HepG2 (cell line): Measurements from ENCODE around the gene CAD. TPM values are rescaled to one million over a fixed set of nuclear protein-coding genes. Genes with fewer than 3 reads are reported as not detected.

Experiments
- AFF4 ChIP-seq: sonication (generic); formaldehyde crosslinking; IDR thresholded peaks from 2 replicates; pipeline ENCODE4 v1.4.0; 2020; ENCODE audit warnings: missing genetic modification reagents
- ARID4A ChIP-seq: sonication (generic); formaldehyde crosslinking; IDR thresholded peaks from 2 replicates; pipeline ENCODE4 v1.5.0; 2020; ENCODE audit warnings: mild to moderate bottlenecking, missing genetic modification reagents, borderline replicate concordance
- FOXO4 ChIP-seq: sonication (generic); formaldehyde crosslinking; conservative IDR thresholded peaks from 2 replicates; pipeline ENCODE4 v1.8.1; 2023; ENCODE audit warnings: missing genetic modification reagents
- HOXA3 ChIP-seq: sonication (generic); formaldehyde crosslinking; IDR thresholded peaks from 2 replicates; pipeline ENCODE4 v1.5.0; 2020; ENCODE audit warnings: missing genetic modification reagents
- TCF7L2 ChIP-seq: IDR thresholded peaks from 2 replicates; pipeline ENCODE4 v1.6.1; 2011; ENCODE audit warnings: mild to moderate bottlenecking, low read depth, low read length, moderate library complexity
- ZNF225 ChIP-seq: sonication (generic); formaldehyde crosslinking; IDR thresholded peaks from 2 replicates; pipeline ENCODE4 v1.4.0; 2020; ENCODE audit warnings: mild to moderate bottlenecking, missing genetic modification reagents
- ZNF816 ChIP-seq: sonication (generic); formaldehyde crosslinking; IDR thresholded peaks from 2 replicates; pipeline ENCODE4 v1.8.0; 2022; ENCODE audit warnings: missing genetic modification reagents, mild to moderate bottlenecking, borderline replicate concordance
- polyA plus RNA-seq, 8 experiments: library from polyadenylated mRNA; depleted of rRNA in 3 of 8; stranded (reverse) in 7 of 8; unstranded in 1 of 8; fragments of >200 nt; fragmentation: Illumina TruSeq in 4 of 8; extraction: Trizol in 4 of 8; gene quantifications; 2 replicates each; pipeline versions ENCODE4 v1.2.1 to v1.2.3, GENCODE V29; 2011 to 2016; ENCODE audit warnings: low read depth in 4 of 8, missing spikeins in 1 of 8, mixed read lengths in 1 of 8; ENCODE audit not compliant: insufficient read depth in 1 of 8
- total RNA-seq, 5 experiments: library from RNA; depleted of rRNA; stranded (reverse); fragments of >200 nt; fragmentation: Illumina TruSeq; extraction: Trizol; gene quantifications; 2 replicates each; pipeline ENCODE4 v1.2.3, GENCODE V29; 2016; ENCODE audit warnings: low read depth in 1 of 5

Gene CAD
- total and polyA plus RNA-seq, 2 of the 13 experiments (the other 11 are each of a cell fraction or from before 2014, with no cell fraction given) = 21.7 to 37.0 TPM

DNA sequence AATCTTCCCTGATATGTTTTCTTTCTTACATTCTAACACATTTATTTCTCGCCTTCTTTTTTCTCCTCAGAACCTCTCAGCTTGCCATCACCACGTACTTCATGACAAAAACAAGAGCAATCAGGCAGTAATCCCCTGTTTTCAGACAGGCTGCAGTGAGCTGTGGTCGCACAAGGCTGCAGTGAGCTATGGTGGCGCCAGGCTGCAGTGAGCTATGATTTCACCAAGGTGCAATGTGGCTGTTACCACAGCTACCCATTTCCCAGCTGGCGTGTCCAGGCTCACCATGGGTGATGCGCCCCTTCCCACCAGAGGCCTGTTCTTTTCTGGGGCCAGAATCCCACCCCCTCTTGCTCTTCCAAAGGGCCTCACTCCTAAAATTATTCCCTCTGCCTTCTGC lies 42.5 kb upstream of the CAD start (continued):
- TF ChIP-seq FOXO4 (CRISPR knock-in tag) = no peak
- no peak for TF ChIP-seq TCF7L2
- no peak for TF ChIP-seq ZNF816 (CRISPR knock-in tag)
- no peak for TF ChIP-seq ARID4A (CRISPR knock-in tag)
- no peak for TF ChIP-seq HOXA3 (CRISPR knock-in tag)
- no peak for TF ChIP-seq ZNF225
- TF ChIP-seq AFF4 (CRISPR knock-in tag) = no peak
- TF ChIP-seq, all 625 proteins: peak for 12
